Right lobe of liver (tissue), 4 donors: ENCODE results near the gene CGB8.
"Not testable (repeated sequence)": the region's sequence is repeated elsewhere in the genome, so short reads cannot be mapped to it uniquely, and the experiment has no call there.

Experiments
- POLR2A ChIP-seq: fragments of 450-650 bp; IDR thresholded peaks from one replicate; pipeline ENCODE4 v1.6.1; 2017; ENCODE audit warnings: antibody characterized with exemption, mild to moderate bottlenecking
- TF ChIP-seq, protein P1 (sequence below), 4 donors: fragments of 200-600 bp in 3 of 4; fragments of 450-650 bp in 1 of 4; IDR thresholded peaks; one replicate each; pipeline versions ENCODE4 v1.5.1 to v1.8.0; 2016 to 2022; ENCODE audit warnings: antibody characterized with exemption in 4 of 4, mild to moderate bottlenecking in 2 of 4
- donor health status: DM: no; HTN: no; CAD: no.
- donor health status: DM: no; HTN: no; CAD: no.
- donor health status: DM: no; HTN: yes; CAD: no.

DNA sequence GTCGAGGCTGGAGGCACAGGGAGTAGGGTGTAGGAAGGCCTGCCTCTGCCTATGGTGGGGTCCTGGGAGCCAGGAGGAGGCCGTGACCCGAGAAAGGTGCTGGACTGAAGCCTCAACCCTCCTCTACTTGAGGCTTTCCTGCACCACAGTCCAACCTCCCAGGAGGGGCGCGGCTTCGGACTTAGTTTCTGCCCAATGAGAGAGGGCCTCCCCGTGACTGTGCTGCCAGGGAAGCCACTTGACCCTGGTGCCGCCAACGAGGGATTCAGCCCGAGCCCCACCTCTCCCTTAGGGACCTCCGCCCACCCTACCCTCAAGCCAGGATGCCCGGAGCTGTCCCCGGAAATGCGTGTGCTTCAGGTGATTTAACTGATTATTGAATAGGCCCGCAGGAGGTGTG, 24.7 kb downstream of the CGB8 start, which contains the start of gene CGB3:
- TF ChIP-seq, protein P1, sequence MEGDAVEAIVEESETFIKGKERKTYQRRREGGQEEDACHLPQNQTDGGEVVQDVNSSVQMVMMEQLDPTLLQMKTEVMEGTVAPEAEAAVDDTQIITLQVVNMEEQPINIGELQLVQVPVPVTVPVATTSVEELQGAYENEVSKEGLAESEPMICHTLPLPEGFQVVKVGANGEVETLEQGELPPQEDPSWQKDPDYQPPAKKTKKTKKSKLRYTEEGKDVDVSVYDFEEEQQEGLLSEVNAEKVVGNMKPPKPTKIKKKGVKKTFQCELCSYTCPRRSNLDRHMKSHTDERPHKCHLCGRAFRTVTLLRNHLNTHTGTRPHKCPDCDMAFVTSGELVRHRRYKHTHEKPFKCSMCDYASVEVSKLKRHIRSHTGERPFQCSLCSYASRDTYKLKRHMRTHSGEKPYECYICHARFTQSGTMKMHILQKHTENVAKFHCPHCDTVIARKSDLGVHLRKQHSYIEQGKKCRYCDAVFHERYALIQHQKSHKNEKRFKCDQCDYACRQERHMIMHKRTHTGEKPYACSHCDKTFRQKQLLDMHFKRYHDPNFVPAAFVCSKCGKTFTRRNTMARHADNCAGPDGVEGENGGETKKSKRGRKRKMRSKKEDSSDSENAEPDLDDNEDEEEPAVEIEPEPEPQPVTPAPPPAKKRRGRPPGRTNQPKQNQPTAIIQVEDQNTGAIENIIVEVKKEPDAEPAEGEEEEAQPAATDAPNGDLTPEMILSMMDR (IDR thresholded peaks at IDR 0.05): not testable (repeated sequence)
- TF ChIP-seq POLR2A: not testable (repeated sequence)
